Epithelial cell of proximal tubule (primary cell): ENCODE data around the gene SLC4A1. TPM values are rescaled to one million over a fixed set of nuclear protein-coding genes. Genes with fewer than 3 reads are reported as not detected.

ENCODE experiments used
- DNase-seq: peaks from one replicate; pipeline ENCODE4 v3.0.0-alpha.2; 2011; ENCODE audit warnings: low read depth
- H3K4me3 ChIP-seq: 2 replicates; pipeline ENCODE4 v1.5.1; 2011; ENCODE audit warnings: low read depth, mild to moderate bottlenecking, low read length
- total RNA-seq: library from RNA; depleted of rRNA; stranded (reverse); fragments of >200 nt; gene quantifications from 2 replicates; pipeline ENCODE4 v1.2.3, GENCODE V29; 2015
- TF ChIP-seq, protein P1 (sequence below): conservative IDR thresholded peaks from 2 replicates; pipeline ENCODE4 v1.5.1; 2012; ENCODE audit warnings: low read depth, mild to moderate bottlenecking, low read length

The SLC4A1 gene
- total RNA-seq, 1 donor from 2014 or later = not detected

DNA sequence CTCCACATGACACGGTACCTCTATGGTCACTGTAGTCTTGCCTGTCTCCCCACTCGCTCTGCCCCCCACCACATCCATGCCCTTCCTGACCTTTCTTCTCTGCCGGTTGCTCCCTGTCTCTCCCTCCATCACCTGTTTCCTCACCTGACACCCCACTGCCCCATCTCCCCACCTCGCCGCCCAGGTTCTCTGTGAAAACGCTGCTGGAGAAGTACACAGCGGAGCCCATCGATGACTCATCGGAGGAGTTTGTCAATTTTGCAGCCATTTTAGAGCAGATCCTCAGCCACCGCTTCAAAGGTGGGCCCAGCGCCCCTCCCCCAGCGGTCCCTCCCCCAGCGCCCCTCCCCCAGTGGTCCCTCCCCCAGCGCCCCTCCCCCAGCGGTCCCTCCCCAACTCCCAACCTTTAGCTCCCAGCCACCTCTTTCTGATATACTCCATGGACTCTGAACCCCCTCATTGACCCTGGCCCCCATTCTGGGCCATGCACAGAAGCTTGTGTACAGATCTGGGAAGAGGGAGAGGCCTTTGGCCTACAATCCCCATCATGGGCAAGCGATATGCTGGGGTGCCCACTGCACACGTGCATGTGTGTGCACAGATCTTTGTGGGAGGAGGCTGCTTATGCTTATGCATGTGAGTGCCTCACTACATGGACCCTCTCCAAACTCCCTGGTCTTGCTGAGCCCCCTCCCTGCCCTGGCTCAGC lies 44.6 kb upstream of the SLC4A1 start:
- H3K4me3 ChIP-seq = no peak overlapping the region
- no peak for DNase-seq
- TF ChIP-seq, protein P1, sequence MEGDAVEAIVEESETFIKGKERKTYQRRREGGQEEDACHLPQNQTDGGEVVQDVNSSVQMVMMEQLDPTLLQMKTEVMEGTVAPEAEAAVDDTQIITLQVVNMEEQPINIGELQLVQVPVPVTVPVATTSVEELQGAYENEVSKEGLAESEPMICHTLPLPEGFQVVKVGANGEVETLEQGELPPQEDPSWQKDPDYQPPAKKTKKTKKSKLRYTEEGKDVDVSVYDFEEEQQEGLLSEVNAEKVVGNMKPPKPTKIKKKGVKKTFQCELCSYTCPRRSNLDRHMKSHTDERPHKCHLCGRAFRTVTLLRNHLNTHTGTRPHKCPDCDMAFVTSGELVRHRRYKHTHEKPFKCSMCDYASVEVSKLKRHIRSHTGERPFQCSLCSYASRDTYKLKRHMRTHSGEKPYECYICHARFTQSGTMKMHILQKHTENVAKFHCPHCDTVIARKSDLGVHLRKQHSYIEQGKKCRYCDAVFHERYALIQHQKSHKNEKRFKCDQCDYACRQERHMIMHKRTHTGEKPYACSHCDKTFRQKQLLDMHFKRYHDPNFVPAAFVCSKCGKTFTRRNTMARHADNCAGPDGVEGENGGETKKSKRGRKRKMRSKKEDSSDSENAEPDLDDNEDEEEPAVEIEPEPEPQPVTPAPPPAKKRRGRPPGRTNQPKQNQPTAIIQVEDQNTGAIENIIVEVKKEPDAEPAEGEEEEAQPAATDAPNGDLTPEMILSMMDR = no peak

GRCh38 chr17:44311562-44312181 lies 43.7 kb upstream of the SLC4A1 start:
- H3K4me3 ChIP-seq = no peak overlapping the region
- DNase-seq = no peak
- TF ChIP-seq, protein P1 = no peak

DNA sequence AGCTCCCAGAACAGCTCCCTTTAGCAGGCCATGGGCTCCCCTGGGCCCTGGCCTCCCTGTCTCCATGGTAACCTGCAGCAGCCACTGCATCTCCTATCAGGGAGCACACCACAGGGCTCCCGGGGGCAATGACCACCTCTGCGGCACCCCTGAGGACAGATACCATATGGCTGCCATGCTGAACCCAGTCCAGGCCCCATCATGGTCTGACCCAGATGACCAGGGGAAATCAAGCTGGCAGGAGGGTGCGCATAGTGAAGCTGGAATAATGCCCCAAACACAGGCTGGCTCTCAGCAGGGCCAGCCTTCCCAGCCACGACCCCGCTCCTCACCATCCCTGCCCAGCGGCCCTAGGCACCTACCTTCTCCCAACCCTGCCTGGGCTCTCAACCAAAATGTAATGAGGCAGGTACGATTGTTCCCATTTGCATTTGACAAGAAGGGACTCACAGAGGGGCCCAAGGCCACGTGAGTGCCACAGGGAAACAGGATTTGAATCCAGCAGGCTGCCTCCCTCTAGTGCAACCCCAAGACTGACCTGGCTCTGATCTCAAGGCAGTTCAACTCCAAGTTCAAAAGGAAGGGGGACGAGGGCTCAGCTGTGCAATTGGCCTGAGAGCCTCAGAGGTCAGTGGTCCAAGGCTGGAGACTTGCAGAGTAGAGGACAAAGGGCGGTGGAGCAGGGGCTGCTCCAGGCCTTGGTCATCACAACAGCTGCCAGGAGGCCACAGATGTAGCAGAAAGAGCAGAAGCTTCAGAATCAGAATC lies 42.9 kb upstream of the SLC4A1 start:
- TF ChIP-seq, protein P1 = no peak
- DNase-seq = no peak
- H3K4me3 ChIP-seq = no peak overlapping the region

DNA sequence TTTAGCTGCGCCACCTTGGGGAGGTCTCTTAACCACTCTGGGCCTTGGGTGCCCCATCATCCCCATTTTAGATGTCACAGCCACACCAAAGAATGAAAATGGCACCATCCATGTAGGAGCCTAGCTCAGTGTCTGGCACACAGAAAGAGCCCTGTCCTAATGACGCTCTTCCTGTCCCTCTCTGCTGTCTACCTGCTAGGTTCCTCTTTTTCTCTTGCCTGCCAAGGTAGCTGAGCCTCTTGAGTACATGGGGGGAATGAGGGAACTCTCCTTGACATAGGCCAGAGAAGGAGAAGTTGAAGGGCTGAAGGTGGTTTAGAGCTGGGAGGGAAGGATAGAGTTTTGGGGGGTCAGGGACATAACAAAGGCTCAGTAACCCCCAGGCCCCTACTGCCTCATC lies 42.3 kb upstream of the SLC4A1 start:
- TF ChIP-seq, protein P1 = no peak
- no peak for DNase-seq
- no peak overlapping the region for H3K4me3 ChIP-seq

DNA sequence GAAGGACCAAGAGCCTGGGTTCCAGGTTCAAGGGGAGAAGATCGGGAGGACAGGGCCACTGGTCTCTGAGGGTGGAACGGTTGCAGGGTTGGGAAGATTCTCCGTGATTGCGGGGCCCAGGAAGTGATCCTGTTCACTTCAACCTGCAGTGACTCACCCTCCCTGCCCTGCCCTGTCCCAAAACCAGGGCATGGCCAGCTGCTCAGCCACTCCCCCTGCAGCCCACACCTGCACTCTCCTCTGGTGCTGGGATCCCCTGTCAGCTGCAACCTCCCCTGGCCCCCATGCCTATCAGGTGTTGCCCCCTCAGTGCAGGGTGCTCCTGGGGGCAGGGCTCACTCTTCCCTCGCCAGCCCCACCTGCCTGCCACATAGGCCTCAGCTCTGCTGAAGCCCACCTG lies 41.5 kb upstream of the SLC4A1 start:
- H3K4me3 ChIP-seq = no peak overlapping the region
- TF ChIP-seq, protein P1 = no peak
- no peak for DNase-seq

- TF ChIP-seq, protein P1 = no peak
- no peak for DNase-seq
- peak overlapping the region; percentile 57 for H3K4me3 ChIP-seq
Observed at GRCh38 chr17:44308865-44309264, 40.9 kb upstream of the SLC4A1 start.
